GM18873 (cell line): ENCODE data around the gene CORO1C.
"Not testable (repeated sequence)": the region's sequence is repeated elsewhere in the genome, so short reads cannot be mapped to it uniquely, and the experiment has no call there.

Source experiments
- ATAC-seq: cut with Tn5 transposase; IDR thresholded peaks from one replicate; pipeline ENCODE4 v1.9.1; 2021; ENCODE audit warnings: mild to moderate bottlenecking, moderate library complexity, moderate number of reproducible peaks; ENCODE audit not compliant: unreplicated experiment, low FRiP score

The CORO1C gene

GRCh38 chr12:108638997-108639822, 92.1 kb downstream of the CORO1C start:
- ATAC-seq = no peak

- no peak for ATAC-seq
Observed at GRCh38 chr12:108638141-108638827, 93.0 kb downstream of the CORO1C start.

- ATAC-seq = no peak
Observed at GRCh38 chr12:108637222-108637971, 93.9 kb downstream of the CORO1C start.

GRCh38 chr12:108635997-108636808, 95.1 kb downstream of the CORO1C start:
- no peak for ATAC-seq

GRCh38 chr12:108635201-108635996, 95.9 kb downstream of the CORO1C start:
- peak; percentile 38 for ATAC-seq

GRCh38 chr12:108634341-108634751, 97.0 kb downstream of the CORO1C start:
- no peak for ATAC-seq

GRCh38 chr12:108633534-108634248, 97.6 kb downstream of the CORO1C start, which contains the start of gene SELPLG:
Gene SELPLG, minus strand, starts transcription at chr12:108633894. Its CDS starts 9,587 bp downstream, at chr12:108624307.
- peak; percentile 62 for ATAC-seq

GRCh38 chr12:108633081-108633533, 98.2 kb downstream of the CORO1C start:
- no peak for ATAC-seq

- ATAC-seq = not testable (repeated sequence)
Observed at GRCh38 chr12:108631261-108631660, 100.1 kb downstream of the CORO1C start.

GRCh38 chr12:108630481-108631207, 100.7 kb downstream of the CORO1C start:
- no peak for ATAC-seq

GRCh38 chr12:108629824-108630476, 101.4 kb downstream of the CORO1C start:
- ATAC-seq = no peak

- ATAC-seq = no peak
Observed at GRCh38 chr12:108629151-108629550, 102.2 kb downstream of the CORO1C start.

- ATAC-seq = no peak
Observed at GRCh38 chr12:108627134-108627920, 104.0 kb downstream of the CORO1C start.

GRCh38 chr12:108625228-108625627, 106.1 kb downstream of the CORO1C start:
- ATAC-seq = no peak

- no peak for ATAC-seq
Observed at GRCh38 chr12:108623577-108623976, 107.7 kb downstream of the CORO1C start.

GRCh38 chr12:108622921-108623514, 108.3 kb downstream of the CORO1C start:
- no peak for ATAC-seq
